ENCODE results near the gene TIAM2. TPM values are rescaled to one million over a fixed set of nuclear protein-coding genes. Genes with fewer than 3 reads are reported as not detected.

Gene TIAM2
- total and polyA plus RNA-seq, 7 donors: 3.4 to 20.3 (median 10.0) TPM

DNA sequence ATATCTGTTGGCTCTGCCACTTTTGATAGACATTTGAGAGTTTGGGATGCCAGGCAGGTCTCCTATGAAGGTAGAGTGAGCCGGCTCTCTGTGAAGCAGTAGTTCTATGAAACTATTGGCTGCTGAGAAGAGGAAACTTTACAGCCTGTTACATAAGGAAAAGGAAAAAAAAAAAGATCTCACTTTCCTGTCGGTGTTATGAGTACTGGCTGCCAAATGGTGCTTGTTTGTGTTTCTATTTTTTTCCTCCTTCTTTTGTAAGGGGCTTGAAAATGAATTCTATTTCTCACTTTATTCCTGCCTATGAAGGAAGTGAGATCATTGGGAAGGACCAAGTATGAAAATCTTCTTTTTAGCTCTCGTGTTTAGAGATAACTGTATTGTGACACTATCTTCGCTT, 195.6 kb downstream of the TIAM2 start:
- no peaks in the 10 kb centered on the region for H3K27me3 ChIP-seq (ENCODE audit: insufficient read depth in 3 of 3, low read length in 2 of 3)
- TF ChIP-seq, protein P1, sequence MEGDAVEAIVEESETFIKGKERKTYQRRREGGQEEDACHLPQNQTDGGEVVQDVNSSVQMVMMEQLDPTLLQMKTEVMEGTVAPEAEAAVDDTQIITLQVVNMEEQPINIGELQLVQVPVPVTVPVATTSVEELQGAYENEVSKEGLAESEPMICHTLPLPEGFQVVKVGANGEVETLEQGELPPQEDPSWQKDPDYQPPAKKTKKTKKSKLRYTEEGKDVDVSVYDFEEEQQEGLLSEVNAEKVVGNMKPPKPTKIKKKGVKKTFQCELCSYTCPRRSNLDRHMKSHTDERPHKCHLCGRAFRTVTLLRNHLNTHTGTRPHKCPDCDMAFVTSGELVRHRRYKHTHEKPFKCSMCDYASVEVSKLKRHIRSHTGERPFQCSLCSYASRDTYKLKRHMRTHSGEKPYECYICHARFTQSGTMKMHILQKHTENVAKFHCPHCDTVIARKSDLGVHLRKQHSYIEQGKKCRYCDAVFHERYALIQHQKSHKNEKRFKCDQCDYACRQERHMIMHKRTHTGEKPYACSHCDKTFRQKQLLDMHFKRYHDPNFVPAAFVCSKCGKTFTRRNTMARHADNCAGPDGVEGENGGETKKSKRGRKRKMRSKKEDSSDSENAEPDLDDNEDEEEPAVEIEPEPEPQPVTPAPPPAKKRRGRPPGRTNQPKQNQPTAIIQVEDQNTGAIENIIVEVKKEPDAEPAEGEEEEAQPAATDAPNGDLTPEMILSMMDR (IDR thresholded peaks at IDR 0.05): no peak
- DNase-seq (no peak), ATAC-seq (no peak)
- H3K9me3 ChIP-seq: no peaks in the 10 kb centered on the region
- intact Hi-C loops (cut with DNase I): no loop called here
- no peaks in the 10 kb centered on the region for H3K36me3 ChIP-seq (ENCODE audit: insufficient read depth in 1 of 2, low read depth in 1 of 2)
- no peaks in the 10 kb centered on the region for H3K4me1 ChIP-seq
- no peak overlapping the region for H3K4me3 ChIP-seq
- no peak overlapping the region for H3K27ac ChIP-seq
- WGBS, 3 donors: 63 to 71% (median 68%) methylated on average over 4 of the region's 4 CpGs

DNA sequence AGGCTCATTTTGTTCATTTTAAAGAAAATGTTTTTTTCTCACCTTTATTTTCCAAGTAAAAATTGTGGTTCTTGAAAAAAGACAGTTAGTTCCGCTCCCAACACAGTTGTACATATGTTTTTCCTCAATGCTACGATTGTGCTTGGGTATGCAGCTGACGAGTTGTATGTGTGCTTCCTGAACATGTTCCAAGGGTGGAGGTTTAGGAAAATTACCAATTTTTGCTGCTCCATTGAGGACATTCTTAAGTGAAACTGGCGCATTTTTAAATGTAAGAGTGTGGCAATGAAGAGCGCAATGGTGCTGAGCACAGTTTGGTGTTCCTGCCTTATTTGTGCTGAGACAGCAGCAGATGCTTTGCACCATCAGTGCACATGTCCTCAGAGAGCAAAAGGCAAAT, 198.4 kb downstream of the TIAM2 start:
- DNase-seq (no peak), ATAC-seq (no peak)
- Histone ChIP-seq H3K36me3 (ENCODE audit: insufficient read depth in 1 of 2, low read depth in 1 of 2) (no peaks in the 10 kb centered on the region), H3K9me3 (no peaks in the 10 kb centered on the region), H3K27ac (no peak overlapping the region), H3K4me3 (no peak overlapping the region), H3K27me3 (ENCODE audit: insufficient read depth in 3 of 3, low read length in 2 of 3) (no peaks in the 10 kb centered on the region), H3K4me1 (no peaks in the 10 kb centered on the region)
- WGBS, 3 donors: 88 to 93% (median 92%) methylated on average over 5 of the region's 5 CpGs
- intact Hi-C loops (cut with DNase I): no loop called here
- TF ChIP-seq, protein P1 (IDR thresholded peaks at IDR 0.05): no peak

- Histone ChIP-seq H3K36me3 (ENCODE audit: insufficient read depth in 1 of 2, low read depth in 1 of 2) (no peaks in the 10 kb centered on the region), H3K9me3 (no peaks in the 10 kb centered on the region), H3K4me1 (no peaks in the 10 kb centered on the region), H3K27ac (no peak overlapping the region), H3K27me3 (ENCODE audit: insufficient read depth in 3 of 3, low read length in 2 of 3) (no peaks in the 10 kb centered on the region), H3K4me3 (no peak overlapping the region)
- TF ChIP-seq, protein P1 (IDR thresholded peaks at IDR 0.05): no peak
- intact Hi-C loops (cut with DNase I): no loop called here
- 83 to 96% (median 92%) methylated on average over 2 of the region's 2 CpGs for WGBS, 3 donors
- no peak for ATAC-seq
- DNase-seq: no peak
Observed at GRCh38 chr6:155194399-155194798, 199.3 kb downstream of the TIAM2 start.

DNA sequence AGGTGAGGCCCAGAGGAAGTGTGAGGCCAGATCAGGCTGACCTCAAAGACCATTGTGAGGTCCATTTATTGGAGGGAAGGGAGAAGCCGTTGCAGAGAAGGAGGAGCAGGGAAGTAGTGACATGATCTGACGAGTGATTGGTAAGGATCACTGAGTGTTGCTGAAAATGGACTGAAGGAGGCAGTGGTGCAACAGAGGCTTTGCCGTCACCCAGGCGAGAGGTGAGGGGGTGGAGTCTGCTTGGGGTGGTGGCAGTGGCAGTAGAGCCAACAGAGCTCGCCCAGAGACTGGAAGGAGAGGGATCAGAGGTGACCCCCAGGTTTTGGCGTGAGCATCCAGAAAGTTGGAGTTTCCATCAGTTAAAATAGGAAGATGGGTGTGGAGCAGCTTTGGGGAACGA, 200.8 kb downstream of the TIAM2 start:
- Histone ChIP-seq H3K4me1 (no peaks in the 10 kb centered on the region), H3K9me3 (no peaks in the 10 kb centered on the region), H3K27ac (no peak overlapping the region), H3K36me3 (ENCODE audit: insufficient read depth in 1 of 2, low read depth in 1 of 2) (no peaks in the 10 kb centered on the region), H3K27me3 (ENCODE audit: insufficient read depth in 3 of 3, low read length in 2 of 3) (no peaks in the 10 kb centered on the region), H3K4me3 (no peak overlapping the region)
- DNase-seq (no peak), ATAC-seq (no peak)
- WGBS, 3 donors: 93 to 95% (median 95%) methylated on average over 7 of the region's 7 CpGs
- intact Hi-C loops (cut with DNase I): no loop called here
- TF ChIP-seq, protein P1 (IDR thresholded peaks at IDR 0.05): no peak

- Histone ChIP-seq H3K27me3 (ENCODE audit: insufficient read depth in 3 of 3, low read length in 2 of 3) (no peaks in the 10 kb centered on the region), H3K27ac (no peak overlapping the region), H3K4me3 (no peak overlapping the region), H3K36me3 (ENCODE audit: insufficient read depth in 1 of 2, low read depth in 1 of 2) (no peaks in the 10 kb centered on the region), H3K9me3 (no peaks in the 10 kb centered on the region), H3K4me1 (no peaks in the 10 kb centered on the region)
- no peak for ATAC-seq
- intact Hi-C loops (cut with DNase I): no loop called here
- TF ChIP-seq, protein P1 (IDR thresholded peaks at IDR 0.05): no peak
- DNase-seq: no peak
- 32 to 44% (median 32%) methylated on average over 2 of the region's 2 CpGs for WGBS, 3 donors
Observed at GRCh38 chr6:155196911-155197310, 201.8 kb downstream of the TIAM2 start.
